Stomach (tissue), 4 donors: Measurements from ENCODE around the gene CBLL1.

Experiments
- CTCF ChIP-seq, 7 experiments: fragments of 450-650 bp in 4 of 7; fragments of 200-600 bp in 3 of 7; sonication (generic) in 3 of 7; IDR thresholded peaks; one replicate each; pipeline ENCODE4 v1.5.1; 2016 to 2019; ENCODE audit warnings: antibody characterized with exemption in 7 of 7, control low read depth in 2 of 7, mild to moderate bottlenecking in 1 of 7
- POLR2A ChIP-seq, 4 donors: fragments of 450-650 bp; IDR thresholded peaks; one replicate each; pipeline ENCODE4 v1.6.1; 2016; ENCODE audit warnings: antibody characterized with exemption in 4 of 4, control low read depth in 2 of 4, mild to moderate bottlenecking in 1 of 4, moderate library complexity in 1 of 4
- POLR2AphosphoS5 ChIP-seq, 3 donors: sonication (generic); formaldehyde crosslinking; IDR thresholded peaks; one replicate each; pipeline ENCODE4 v1.6.1; 2016; ENCODE audit warnings: antibody characterized with exemption in 3 of 3

GRCh38 chr7:107810626-107811025 is 66.7 kb downstream of the CBLL1 start:
- TF ChIP-seq POLR2A (IDR thresholded peaks at IDR 0.05) (no peak), CTCF (IDR thresholded peaks at IDR 0.05) (no peak), POLR2AphosphoS5 (IDR thresholded peaks at IDR 0.05) (no peak)
